ENCODE results near the gene RNF220.

GRCh38 chr1:44547837-44548236 is 142.8 kb downstream of the RNF220 start:
- TF ChIP-seq, protein P1, sequence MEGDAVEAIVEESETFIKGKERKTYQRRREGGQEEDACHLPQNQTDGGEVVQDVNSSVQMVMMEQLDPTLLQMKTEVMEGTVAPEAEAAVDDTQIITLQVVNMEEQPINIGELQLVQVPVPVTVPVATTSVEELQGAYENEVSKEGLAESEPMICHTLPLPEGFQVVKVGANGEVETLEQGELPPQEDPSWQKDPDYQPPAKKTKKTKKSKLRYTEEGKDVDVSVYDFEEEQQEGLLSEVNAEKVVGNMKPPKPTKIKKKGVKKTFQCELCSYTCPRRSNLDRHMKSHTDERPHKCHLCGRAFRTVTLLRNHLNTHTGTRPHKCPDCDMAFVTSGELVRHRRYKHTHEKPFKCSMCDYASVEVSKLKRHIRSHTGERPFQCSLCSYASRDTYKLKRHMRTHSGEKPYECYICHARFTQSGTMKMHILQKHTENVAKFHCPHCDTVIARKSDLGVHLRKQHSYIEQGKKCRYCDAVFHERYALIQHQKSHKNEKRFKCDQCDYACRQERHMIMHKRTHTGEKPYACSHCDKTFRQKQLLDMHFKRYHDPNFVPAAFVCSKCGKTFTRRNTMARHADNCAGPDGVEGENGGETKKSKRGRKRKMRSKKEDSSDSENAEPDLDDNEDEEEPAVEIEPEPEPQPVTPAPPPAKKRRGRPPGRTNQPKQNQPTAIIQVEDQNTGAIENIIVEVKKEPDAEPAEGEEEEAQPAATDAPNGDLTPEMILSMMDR (IDR thresholded peaks at IDR 0.05; ENCODE audit: low read depth, low read length, poor library complexity, severe bottlenecking): no peak
- TF ChIP-seq EZH2phosphoT487 (IDR thresholded peaks at IDR 0.05; ENCODE audit: borderline replicate concordance, low read length): no peak
